GM19397 (cell line): Measurements from ENCODE around the gene NRP1.
"Not testable (repeated sequence)": the region's sequence is repeated elsewhere in the genome, so short reads cannot be mapped to it uniquely, and the experiment has no call there.

ENCODE experiments used
- ATAC-seq: cut with Tn5 transposase; IDR thresholded peaks from one replicate; pipeline ENCODE4 v1.9.1; 2021; ENCODE audit warnings: mild to moderate bottlenecking, moderate library complexity; ENCODE audit not compliant: unreplicated experiment

Gene NRP1

GRCh38 chr10:33154590-33154989 is 179.9 kb downstream of the NRP1 start:
- ATAC-seq: no peak

DNA sequence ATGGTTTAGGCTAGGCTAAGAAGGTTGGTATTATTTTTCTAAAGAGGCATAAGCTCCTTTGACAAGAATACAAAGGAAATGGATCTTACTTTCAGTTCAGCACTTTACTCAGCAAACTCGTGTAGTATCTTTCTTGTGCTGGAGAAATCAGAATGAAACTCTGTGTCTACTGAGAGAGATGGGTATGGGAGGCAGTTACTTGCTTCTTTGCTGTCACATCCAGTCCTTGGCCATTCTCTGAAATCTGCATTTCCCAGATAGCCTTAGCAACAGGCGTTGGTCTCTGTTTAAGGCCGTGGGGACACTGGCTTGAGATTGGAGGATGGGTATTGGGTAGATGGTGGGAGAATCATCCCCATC is 180.5 kb downstream of the NRP1 start:
- no peak for ATAC-seq

- ATAC-seq: no peak
Measured at GRCh38 chr10:33153251-33153967, 181.1 kb downstream of the NRP1 start.

DNA sequence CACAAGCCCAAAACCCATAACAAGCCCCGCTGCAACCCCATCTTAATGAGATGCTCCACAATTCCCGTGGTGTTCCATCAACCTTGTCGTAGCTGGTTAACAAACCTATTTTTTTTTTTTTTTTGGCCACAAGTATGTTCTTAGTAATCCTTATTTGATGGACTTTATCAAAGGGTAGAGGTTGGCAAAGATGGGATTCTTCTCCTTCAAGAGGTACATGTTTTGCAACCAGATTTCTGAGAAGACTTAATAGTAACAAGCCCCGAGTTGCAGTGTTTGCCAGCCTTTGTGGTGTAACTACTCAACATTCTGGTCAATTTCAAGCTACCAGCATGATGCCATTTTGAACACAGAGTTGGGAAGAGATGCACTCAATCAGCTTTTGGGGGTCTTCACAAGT is 181.7 kb downstream of the NRP1 start:
- no peak for ATAC-seq

DNA sequence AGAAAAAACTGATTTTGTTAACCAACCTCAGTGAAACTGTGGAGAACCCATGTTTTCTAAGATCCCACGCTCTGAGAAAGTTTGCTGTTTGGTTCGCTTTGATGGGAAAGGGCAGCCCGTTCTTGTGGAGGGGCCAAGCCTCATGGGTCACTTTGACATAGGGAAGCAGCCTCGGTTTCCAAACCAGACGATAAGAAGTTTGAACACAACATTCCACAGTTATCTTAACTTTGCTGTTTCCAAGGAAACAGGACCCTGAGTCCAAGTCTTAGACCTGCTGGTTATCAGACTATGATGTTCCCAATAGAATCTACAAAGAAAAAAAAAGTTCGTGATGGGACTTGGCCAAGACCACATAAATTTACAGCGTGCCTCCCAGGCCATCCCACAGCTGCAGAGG is 182.3 kb downstream of the NRP1 start:
- no peak for ATAC-seq

- ATAC-seq: no peak
Measured at GRCh38 chr10:33151344-33151864, 183.1 kb downstream of the NRP1 start.

DNA sequence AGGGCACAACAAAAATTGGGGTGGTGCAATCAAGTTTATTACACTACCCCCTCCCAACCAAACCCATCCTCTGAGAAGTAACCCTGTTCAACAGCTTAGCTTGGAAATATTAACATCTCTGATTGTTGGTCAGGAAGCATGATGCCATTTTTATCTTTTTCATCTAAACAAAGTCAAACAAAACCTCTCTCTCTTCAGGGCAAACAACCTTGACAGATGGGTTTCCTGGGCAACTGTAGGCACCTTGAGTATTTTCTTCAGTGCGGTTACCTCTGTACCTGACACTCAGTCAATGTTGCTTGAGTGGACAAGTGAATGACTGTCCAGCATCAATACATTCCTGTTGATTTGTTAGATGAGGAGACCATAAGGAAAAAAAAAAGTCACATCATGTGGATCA is 183.6 kb downstream of the NRP1 start:
- ATAC-seq: no peak

DNA sequence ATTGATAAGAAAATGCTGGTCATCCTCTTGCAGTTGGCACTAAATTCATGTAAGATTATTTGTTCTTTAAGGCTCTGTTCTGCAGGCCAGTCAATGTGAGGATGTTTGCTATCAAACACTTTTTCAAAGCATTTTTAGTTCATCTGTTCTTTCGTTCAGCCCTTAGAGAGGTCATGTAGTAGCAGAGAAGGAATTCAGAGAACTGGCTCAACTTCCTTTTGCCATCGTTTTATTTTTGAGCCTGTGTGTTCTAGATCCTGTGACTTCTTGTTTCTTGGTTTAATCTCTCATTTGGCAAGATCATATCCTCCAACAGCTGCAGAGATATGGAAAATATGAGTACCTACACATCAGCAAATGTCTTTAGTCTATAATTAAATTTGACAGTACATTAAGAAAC is 184.3 kb downstream of the NRP1 start:
- no peak for ATAC-seq

DNA sequence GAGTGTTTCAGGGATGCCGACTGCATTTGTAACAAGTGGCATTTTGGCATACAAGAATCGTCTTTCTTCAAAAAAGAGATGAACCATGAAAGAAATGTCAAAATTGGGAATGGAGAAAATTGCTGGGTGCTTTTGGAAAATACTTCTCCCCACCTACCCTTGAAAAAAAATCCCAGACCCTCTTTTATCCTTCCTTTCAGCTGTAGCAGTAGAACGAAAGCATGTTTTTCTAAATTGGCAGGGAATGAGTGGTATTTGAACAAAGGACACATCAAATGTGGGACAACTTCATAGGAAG is 187.5 kb downstream of the NRP1 start:
- no peak for ATAC-seq

DNA sequence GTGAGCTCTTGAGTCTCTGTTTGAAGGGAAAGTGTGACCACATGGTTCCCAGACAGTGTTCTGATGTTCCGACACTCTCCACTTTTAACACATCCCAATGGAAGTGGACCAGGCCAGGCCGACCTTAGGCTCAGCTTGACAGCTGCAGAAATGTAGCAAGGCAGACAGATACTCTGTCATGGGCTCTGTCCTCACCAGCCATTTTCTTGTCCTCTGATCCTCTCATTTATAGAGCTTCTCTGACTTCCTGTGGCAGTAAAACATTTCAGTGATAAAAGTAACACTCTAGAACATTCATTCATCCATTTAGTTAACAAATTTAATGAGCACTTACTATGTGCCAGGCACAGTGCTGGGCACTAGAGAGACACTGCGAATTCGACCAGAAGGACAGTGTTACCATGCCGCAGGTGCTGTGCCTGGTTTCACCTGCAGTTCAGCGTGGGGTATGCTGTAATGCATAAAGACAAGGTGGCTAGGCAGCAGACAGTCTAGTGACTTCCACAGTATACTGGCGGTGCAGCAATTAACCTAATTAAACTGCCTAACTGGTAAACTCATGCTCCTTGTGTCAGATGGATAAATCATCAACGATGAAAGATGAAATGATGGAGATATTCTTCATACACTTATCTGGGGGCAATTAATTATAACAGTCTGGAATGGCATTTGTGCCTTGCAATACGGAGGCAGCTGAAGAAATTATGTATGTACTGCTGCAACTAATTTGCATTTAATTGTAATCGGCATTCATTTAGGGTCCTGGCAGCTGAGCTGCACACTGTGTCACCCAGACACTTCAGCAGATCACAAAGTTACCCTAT is 188.1 kb downstream of the NRP1 start:
- ATAC-seq: no peak

DNA sequence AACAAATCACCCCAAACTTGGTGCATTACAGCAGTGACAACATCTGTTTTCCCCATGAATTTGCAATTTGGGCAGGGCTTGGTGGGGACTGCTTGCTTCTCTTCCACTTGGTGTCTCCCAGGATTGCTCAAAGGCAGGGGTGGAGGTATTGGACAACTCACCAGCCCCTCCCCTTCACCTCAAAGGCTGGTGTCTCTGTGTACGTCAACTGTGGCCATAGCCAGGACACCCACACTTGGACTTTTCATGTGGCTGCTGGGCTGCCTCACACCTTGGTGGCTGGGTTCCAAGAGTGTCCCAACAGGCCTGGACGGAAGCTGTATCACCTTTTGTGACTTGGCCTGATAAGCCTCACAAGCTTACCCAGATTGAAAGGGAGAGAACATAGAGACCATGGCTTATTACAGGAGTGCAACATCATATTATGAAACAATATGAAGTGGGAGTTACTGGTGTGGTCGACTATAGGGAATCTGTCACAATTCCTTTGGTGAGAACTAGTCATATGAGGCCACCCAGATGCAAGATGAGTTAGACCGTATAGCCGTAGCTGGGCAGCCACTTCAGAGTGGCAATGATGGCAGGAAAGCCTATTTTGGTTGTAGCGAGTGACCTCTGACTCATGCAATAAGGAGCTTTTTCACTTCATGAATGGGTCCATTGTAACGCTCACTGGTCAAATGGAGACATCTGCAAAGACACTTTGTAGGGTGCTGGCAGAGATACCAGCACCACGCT is 188.8 kb downstream of the NRP1 start:
- no peak for ATAC-seq

GRCh38 chr10:33143160-33143728 is 191.2 kb downstream of the NRP1 start:
- no peak for ATAC-seq

DNA sequence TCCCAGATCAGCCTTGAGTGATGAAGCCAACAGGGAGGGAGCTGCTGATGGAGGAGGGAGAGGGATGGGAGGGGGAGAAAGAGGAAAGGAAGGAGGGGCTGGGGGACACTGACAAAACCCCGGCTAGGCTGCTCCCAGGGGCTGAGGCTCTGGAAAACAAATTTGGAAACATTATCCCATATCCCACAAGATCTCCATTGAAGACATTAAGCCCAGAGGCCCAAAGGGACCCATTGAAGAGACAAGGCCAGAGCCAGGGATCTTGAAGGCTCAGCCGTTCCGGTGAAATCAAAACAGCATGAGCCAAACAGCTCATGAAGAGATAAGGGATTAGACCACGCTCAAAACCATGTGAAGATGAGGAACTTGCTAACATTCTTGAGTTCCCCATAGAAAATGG is 192.2 kb downstream of the NRP1 start:
- ATAC-seq: no peak

GRCh38 chr10:33141251-33141650 is 193.2 kb downstream of the NRP1 start:
- ATAC-seq: no peak

GRCh38 chr10:33139181-33139646 is 195.3 kb downstream of the NRP1 start:
- ATAC-seq: no peak

GRCh38 chr10:33138686-33139085 is 195.8 kb downstream of the NRP1 start:
- not testable (repeated sequence) for ATAC-seq

- no peak for ATAC-seq
Measured at GRCh38 chr10:33137356-33138005, 197.0 kb downstream of the NRP1 start.

GRCh38 chr10:33136781-33137180 is 197.7 kb downstream of the NRP1 start:
- no peak for ATAC-seq

GRCh38 chr10:33136271-33136670 is 198.2 kb downstream of the NRP1 start:
- ATAC-seq: no peak

GRCh38 chr10:33134011-33134751 is 200.3 kb downstream of the NRP1 start:
- ATAC-seq: peak; percentile 52
